DLD1 (cell line): ENCODE data around the gene FKBP15.
"Not testable (repeated sequence)": the region's sequence is repeated elsewhere in the genome, so short reads cannot be mapped to it uniquely, and the experiment has no call there.

Experiments used
- in situ Hi-C: cut with HindIII; loops from 2 replicates; pipeline ENCODE4 v1.10.0; 2017; ENCODE audit warnings: low sequenced_read_pairs

The FKBP15 gene

DNA sequence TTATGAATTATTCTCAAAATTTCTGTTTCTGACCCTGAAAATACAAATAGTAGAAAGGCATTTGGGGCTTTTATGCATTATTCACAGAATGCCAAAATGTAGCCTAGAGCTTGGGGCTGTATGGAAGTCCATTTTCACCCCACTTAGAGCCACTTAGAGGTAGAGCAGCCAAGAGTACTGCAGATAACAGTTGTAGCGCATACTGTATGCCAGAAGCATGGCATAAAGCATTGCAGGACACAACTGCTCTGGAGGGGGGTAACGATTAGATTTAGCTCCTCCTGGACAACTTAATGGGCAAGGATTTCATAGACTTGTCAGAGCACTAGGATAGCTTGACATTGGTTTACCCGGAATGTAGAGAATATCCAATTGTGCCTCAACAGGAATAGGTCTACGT lies 15.9 kb upstream of the FKBP15 start:
- in situ Hi-C loops = no loop called here

- in situ Hi-C loops = not testable (repeated sequence)
Observed at GRCh38 chr9:113235701-113236255, 14.7 kb upstream of the FKBP15 start.

DNA sequence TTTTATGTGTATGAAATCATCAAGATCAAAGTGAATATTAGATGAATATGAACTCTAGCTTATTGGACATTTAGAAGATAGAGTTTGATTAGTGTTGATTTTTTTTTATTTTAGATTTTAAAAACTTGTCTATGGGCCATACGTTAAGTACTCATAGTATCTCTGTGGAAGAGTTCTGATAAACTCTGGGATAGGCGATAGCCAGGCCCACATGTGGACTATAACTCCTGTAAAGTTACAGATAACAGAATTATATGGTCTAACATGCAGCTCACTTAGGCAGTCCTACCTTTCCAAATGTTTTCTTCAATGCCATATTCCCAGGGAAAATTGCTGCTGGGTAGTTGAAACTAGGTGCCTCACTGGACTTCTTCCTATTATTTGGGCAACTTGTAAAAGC lies 10.6 kb upstream of the FKBP15 start:
- in situ Hi-C loops = no loop called here

- in situ Hi-C loops = no loop called here
Observed at GRCh38 chr9:113228130-113228665, 7.1 kb upstream of the FKBP15 start.

- in situ Hi-C loops = no loop called here
Observed at GRCh38 chr9:113227436-113227835, 6.4 kb upstream of the FKBP15 start.

GRCh38 chr9:113223963-113224362 lies 2.9 kb upstream of the FKBP15 start:
- in situ Hi-C loops = no loop called here

- in situ Hi-C loops = no loop called here
Observed at GRCh38 chr9:113222482-113222841, 1.4 kb upstream of the FKBP15 start.

DNA sequence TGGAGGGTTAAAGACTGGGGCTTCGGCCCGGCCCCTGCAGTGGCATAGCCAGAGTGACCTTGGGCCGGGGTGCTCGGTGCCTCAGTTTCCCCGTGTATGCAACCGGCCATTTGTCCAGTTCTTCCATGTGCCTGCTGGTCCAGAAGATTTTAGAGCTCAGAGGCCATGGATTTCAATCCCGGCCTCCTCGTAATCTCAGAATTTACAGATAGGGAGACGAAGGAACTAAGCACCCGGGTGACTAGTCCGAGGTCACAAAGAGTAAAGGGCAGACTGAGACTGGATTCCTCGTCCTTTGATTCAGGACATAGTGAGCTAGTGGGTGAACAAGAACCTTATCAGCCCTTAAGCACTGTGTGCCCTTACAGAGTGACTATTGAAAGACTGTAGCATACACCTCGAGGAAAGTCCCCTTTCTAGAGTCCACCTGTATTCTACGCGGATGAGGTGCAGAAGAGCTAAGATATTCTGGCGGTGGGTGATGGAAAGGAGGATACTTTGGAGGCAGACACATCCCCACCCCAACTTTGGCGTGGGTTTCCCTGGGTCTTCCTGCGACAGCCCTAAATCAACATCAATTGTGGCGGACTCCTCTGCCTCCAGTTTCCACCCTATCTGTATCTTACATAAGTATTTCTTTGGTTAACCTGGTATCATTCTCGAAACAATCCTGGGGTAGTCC lies 864 bp upstream of the FKBP15 start:
- in situ Hi-C loops = no loop called here

- in situ Hi-C loops = no loop called here
Observed at GRCh38 chr9:113220467-113221002, 542 bp downstream of the FKBP15 start.

- in situ Hi-C loops = no loop called here
Observed at GRCh38 chr9:113219969-113220368, 1.1 kb downstream of the FKBP15 start.

DNA sequence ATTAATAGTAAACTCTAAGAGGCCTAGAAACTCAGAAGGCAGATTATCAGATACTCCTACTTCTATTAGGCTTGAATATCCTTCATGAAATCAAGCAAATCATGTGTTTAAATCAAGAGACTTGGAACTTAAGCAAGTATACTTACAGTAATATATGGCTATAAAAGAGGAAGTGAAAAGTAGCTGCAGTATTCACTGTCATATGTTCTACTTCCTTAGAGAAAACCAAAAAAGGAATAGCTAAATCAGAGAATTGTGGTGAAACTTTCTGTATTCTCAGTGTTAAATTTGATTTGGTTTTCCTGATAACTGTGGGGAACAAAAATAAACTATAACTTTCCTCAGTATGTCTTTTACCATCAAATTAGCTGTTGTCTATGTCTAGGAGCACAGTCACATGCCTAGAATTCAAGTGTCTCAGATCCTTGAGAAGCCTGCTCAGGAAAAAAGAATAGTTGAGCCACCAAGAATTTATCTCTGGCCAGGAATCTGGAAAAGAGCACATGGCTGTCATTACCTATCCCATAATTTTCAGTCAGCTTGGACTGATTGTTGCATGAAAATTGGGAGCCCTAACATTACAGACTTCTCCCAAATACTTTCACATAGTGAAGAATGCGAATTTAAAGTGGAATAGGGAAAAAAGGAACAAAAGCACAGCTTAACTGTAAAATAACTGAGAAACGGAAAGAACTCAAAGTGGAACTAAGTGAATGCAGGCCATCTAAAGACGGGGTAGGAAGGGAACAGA lies 1.7 kb downstream of the FKBP15 start:
- in situ Hi-C loops = no loop called here

DNA sequence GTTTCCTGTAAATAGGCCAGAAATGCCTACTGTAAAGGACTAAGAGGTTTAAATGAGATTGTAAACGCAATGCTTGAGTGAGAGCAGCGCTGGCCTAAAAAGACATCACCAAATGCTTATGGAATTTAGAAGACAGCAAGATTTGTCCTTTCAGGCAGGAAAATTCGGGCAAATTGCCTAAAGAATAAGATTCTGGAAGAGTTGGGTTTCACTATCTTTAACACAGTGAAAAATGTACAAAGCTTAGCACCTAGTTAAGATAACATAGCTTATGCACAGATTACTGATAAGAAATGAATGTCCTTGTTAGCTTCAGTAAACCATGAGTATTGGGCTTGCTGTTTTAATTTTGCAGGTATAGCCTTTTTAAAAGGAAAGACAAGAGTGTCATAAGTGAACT lies 4.7 kb downstream of the FKBP15 start:
- in situ Hi-C loops = no loop called here

DNA sequence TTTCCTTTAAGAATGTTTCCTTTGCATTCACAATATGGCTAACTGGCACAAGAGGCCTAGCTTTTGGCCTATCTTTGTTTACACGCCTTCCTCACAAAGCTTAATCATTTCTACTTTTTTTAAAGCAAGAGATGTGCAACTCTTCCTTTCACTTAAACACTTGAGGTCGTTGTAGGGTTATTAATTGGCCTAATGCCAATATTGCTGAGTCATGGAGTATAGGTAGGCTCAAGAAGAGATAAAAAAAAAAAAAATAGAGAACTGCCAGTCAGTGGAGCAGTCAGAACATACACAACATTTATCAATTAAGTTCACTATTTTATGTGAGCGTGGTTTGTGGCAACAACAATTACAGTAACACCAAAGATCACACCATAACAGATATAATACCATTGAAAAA lies 5.9 kb downstream of the FKBP15 start:
- in situ Hi-C loops = no loop called here

- in situ Hi-C loops = no loop called here
Observed at GRCh38 chr9:113210815-113211214, 10.3 kb downstream of the FKBP15 start.

DNA sequence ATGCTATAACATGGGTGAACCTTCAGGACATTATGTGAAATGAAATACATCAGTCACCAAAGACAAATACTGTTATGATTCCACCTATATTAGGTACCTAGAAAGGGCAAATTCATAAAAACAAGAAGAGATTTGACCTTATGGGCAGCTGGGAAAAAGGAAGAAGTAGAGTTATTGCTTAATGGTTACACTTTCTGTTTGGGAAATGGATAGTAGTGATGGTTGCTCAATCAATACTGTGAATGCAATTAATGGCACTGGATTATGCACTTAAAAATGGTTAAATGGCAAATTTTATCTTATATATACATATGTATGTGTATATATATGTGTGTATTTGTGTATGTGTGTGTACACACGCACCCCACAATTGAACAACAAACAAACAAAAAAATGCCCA lies 15.2 kb downstream of the FKBP15 start:
- in situ Hi-C loops = no loop called here

GRCh38 chr9:113205432-113205831 lies 15.6 kb downstream of the FKBP15 start:
- in situ Hi-C loops = no loop called here

DNA sequence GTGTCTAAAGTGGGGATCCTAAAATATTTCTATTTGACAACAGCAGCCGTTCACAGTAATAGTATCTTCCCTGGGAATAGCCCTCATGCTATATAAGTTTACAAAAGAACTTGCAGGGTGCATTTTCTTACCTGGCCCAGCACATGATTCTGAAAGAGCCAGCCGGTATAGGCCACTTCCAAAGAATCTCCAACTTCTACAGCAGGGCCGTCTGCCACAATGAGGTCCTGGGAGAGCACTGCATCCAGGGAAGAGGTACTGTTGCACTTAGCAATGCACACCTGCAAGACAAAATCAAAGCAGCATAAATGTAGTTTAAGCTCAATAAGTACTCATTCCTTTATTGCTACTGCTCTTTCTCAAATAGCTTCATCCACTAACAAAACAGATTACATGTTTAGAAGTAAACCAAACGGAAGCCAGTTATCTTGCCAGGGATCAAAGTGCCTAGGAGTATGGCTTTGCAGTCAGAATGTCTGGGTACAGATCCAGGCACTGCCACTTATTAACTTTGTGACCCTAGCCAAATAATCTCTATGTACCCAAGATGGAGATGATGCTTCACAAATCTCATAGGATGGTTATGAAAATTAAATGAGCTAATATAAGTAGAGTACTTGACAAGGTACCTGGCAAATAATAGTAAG lies 21.3 kb downstream of the FKBP15 start:
- in situ Hi-C loops = no loop called here

DNA sequence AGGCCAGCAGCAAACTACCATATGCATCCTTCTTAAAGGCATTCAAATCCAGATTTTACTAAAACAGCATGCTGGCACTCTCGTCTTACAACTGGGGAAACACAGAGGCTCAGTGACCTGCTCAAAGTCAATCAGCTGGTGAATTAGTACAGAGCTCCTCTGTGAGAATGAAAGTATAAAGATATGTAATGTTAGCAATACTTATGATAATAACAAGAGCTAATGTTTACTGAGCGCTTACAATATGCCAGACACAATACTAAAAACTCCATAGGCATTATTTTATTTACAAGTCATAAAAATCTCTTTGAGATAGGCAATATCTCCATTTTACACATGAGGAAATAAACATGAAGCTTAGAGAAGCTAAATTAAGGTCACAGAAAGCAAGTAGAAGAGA lies 28.6 kb downstream of the FKBP15 start:
- in situ Hi-C loops = no loop called here

DNA sequence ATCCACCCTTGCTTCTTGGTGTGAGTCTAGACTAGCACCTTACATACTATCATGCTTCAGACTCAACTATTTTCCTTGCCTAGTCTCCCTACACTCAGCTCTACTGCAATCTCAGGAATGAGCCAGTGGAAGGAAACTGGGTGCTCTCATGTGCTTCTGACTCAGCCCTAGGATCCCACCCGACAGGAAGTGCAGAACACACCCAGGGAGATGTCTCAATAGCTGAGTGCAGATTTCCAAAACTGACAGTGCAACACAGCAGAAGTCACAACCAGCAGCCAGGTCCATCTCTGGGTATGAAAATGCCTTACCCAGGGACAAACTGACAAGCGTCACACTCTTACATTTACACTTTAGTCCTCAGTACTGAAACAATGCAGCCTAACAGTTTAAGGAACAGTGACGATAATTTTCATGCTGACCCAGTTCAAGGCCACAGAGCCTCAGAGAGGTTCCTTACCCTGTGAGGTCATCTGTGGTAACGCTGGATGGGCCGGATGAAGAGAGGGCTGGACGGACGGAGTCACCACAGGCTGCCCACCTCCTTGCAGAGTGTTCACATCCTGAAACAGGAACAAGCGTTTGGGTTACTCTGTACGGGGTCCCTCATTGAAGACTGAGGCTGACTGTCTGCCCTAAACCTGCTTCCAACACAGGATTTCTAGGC lies 33.0 kb downstream of the FKBP15 start:
- in situ Hi-C loops = no loop called here

DNA sequence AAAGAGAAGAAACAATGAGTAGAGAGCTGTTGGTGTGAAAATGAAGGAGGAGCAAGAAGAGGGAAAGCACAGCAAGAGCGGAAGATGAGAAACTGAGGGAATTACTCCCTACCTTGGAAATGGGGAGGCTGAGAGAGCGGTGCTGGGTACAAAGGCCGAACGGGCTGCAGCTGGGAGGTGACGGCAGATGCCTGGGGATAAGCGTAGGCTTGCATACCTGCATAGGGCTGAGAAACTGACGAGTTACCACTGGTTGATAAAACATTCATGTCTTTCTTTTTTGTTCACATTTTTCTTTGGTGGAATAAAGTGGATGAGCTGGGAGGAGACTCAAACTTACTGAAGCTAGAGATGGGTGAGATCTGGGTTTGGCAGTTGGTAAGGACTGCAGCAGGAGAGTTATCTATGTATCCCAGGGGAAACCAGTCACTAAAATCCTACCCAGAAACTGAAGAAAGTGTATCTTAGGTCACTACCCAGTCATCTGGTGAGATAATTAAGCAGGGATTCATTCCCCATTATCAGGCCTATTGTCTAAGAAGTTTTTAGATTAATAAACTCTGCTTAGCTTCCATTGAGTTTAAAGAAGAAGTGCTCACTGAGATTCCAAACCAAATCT lies 34.8 kb downstream of the FKBP15 start:
- in situ Hi-C loops = no loop called here
